Thoracic aorta (tissue), 2 donors: ENCODE measurements around the gene CDKL1. TPM values are rescaled to one million over a fixed set of nuclear protein-coding genes. Genes with fewer than 3 reads are reported as not detected.
"Not testable (repeated sequence)": the region's sequence is repeated elsewhere in the genome, so short reads cannot be mapped to it uniquely, and the experiment has no call there.

ENCODE experiments used
- ATAC-seq: fragments of 150-250 bp; one replicate; pipeline ENCODE4 v1.8.0; 2017; ENCODE audit warnings: low read depth; ENCODE audit not compliant: insufficient number of reproducible peaks, low FRiP score
- DNase-seq: peaks from one replicate; pipeline ENCODE4 v3.0.0-alpha.2; 2020; ENCODE audit warnings: low spot score
- H3K27ac ChIP-seq, 2 donors: fragments of 200-600 bp; sonication (generic); 1 replicate in 1 of 2; 2 replicates in 1 of 2; pipeline ENCODE4 v1.5.1; 2016; ENCODE audit warnings: mild to moderate bottlenecking in 2 of 2, moderate library complexity in 2 of 2
- H3K27me3 ChIP-seq: fragments of 200-600 bp; sonication (generic); replicated peaks from 2 replicates; pipeline ENCODE4 v1.6.0; 2016; ENCODE audit warnings: mild to moderate bottlenecking; ENCODE audit not compliant: insufficient read depth
- H3K36me3 ChIP-seq: fragments of 200-600 bp; sonication (generic); one replicate; pipeline ENCODE4 v1.5.1; 2016
- H3K4me1 ChIP-seq, 2 donors: fragments of 200-600 bp; sonication (generic); 1 replicate in 1 of 2; 2 replicates in 1 of 2; pipeline versions ENCODE4 v1.5.1 to v1.6.0; 2016; ENCODE audit warnings: low read depth in 2 of 2, mild to moderate bottlenecking in 1 of 2; ENCODE audit not compliant: control insufficient read depth in 1 of 2
- H3K4me3 ChIP-seq: fragments of 200-600 bp; sonication (generic); 2 replicates; pipeline ENCODE4 v1.5.1; 2016; ENCODE audit warnings: mild to moderate bottlenecking
- H3K9me3 ChIP-seq: fragments of 200-600 bp; sonication (generic); 2 replicates; pipeline ENCODE4 v1.5.1; 2016
- total RNA-seq, 2 donors: library from RNA; depleted of rRNA; stranded (reverse); fragments of >200 nt; gene quantifications; one replicate each; pipeline versions ENCODE4 v1.1.0 to v1.2.3, GENCODE V29; 2016
- TF ChIP-seq, protein P1 (sequence below): fragments of 200-600 bp; sonication (generic); IDR thresholded peaks from one replicate; pipeline ENCODE4 v1.5.1; 2019; ENCODE audit warnings: antibody characterized with exemption

CDKL1 gene
- total RNA-seq, 2 donors from 2014 or later: 2.8 to 8.1 TPM

DNA sequence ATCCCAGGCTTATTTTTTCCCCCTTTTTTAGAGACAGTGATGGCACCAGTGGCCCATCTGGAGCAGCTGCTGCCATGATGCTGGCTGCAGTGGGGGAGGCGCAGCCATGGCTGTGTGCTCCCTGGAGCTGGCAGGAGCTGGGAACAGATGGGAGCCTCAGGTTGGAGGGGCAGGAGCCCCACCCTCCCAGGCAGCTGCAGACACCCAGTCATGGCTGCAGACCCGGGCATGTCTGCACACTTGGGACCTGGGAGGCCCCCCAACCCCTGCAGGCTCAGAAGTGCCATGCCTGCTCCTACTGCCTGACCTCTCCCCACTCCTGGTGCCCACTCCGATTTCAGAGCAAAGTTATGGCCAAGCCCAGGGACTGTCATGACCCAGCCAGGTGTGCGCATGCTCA lies 25.1 kb downstream of the CDKL1 start:
- TF ChIP-seq, protein P1, sequence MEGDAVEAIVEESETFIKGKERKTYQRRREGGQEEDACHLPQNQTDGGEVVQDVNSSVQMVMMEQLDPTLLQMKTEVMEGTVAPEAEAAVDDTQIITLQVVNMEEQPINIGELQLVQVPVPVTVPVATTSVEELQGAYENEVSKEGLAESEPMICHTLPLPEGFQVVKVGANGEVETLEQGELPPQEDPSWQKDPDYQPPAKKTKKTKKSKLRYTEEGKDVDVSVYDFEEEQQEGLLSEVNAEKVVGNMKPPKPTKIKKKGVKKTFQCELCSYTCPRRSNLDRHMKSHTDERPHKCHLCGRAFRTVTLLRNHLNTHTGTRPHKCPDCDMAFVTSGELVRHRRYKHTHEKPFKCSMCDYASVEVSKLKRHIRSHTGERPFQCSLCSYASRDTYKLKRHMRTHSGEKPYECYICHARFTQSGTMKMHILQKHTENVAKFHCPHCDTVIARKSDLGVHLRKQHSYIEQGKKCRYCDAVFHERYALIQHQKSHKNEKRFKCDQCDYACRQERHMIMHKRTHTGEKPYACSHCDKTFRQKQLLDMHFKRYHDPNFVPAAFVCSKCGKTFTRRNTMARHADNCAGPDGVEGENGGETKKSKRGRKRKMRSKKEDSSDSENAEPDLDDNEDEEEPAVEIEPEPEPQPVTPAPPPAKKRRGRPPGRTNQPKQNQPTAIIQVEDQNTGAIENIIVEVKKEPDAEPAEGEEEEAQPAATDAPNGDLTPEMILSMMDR: no peak
- Histone ChIP-seq H3K27ac (no peak overlapping the region), H3K36me3 (no peaks in the 10 kb centered on the region), H3K4me3 (no peak overlapping the region), H3K9me3 (no peaks in the 10 kb centered on the region), H3K4me1 (no peaks in the 10 kb centered on the region), H3K27me3 (no peaks in the 10 kb centered on the region)
- DNase-seq (no peak), ATAC-seq (no peak)

DNA sequence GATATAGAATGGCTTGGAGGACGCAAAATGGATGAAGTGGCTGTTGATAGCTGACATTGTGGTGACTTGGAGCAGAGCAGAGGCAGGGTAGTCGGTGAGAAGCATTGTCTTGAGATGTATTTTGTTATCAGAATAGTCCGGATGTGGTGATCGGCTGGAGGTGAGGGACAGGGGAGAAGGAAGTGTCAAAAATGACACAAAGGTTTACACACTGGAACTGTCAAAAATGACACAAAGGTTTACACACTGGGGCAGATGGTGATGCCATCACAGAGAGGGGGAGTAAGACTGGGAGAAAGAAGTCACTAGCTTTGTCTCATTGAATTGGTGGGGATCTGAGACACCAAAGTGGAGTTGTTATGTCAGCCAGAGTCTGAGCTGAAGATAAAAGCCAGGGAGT lies 30.1 kb downstream of the CDKL1 start:
- Histone ChIP-seq H3K4me3 (no peak overlapping the region), H3K27ac (no peak overlapping the region), H3K4me1 (no peaks in the 10 kb centered on the region), H3K27me3 (no peaks in the 10 kb centered on the region), H3K36me3 (no peaks in the 10 kb centered on the region), H3K9me3 (no peaks in the 10 kb centered on the region)
- no peak for ATAC-seq
- TF ChIP-seq, protein P1: no peak
- no peak for DNase-seq

DNA sequence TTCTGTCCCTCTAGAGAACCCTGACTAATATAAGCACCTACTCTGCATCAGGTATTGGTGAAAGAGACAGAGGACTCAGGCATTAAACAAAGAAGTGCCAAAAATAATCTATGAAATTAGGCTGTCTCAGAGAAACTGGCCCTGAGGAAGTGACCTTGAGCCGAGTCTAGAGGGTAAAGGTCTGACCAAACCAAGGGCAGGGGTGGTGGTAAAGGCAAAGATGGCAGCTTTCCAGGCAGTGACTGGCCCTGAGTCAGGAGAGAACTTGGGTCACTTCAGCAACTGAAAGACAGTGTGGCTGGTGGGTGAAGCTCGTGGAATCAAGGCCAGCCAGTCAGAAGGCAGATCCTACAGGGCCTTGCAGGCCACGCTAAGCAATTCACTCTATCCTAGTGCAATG lies 30.6 kb downstream of the CDKL1 start:
- TF ChIP-seq, protein P1: no peak
- Histone ChIP-seq H3K4me1 (no peaks in the 10 kb centered on the region), H3K27me3 (no peaks in the 10 kb centered on the region), H3K27ac (no peak overlapping the region), H3K36me3 (no peaks in the 10 kb centered on the region), H3K9me3 (no peaks in the 10 kb centered on the region), H3K4me3 (no peak overlapping the region)
- DNase-seq (no peak), ATAC-seq (no peak)

DNA sequence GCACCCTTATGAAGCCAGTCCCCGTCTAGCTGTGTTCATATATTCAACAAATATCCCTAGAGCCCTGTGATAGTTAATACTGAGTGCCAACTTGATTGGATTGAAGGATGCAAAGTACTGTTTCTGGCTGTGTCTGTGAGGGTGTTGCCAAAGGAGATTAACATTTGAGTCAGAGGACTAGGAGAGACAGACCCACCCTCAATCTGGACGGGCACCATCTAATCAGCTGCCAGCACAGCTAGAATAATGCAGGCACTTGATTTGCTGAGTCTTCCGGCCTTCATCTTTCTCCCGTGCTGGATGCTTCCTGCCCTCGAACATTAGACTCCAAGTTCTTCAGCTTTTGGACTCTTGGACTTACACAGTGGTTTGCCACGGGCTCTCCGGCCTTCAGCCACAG lies 31.1 kb downstream of the CDKL1 start:
- not testable (repeated sequence) for H3K4me1 ChIP-seq, DNase-seq, H3K27me3 ChIP-seq, H3K4me3 ChIP-seq, ATAC-seq, H3K27ac ChIP-seq, H3K36me3 ChIP-seq, H3K9me3 ChIP-seq

DNA sequence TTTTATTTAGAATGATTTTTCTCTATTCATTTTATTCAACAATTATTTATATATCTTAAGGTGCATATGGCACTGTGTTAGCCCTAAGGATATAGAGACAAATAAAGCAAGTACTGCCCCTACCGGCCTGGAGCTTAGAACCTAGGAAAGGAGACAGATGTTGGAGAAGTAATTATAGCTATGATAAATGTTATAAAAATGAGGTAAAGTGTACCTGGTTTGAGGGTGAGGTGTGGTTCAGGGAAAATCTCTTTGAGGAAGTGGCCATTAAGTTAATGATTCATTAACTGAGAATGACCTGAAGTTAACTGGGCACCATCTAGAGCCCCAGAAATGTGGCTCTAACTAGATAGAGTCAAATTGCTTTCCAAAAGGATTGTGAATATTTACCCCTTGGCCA lies 31.9 kb downstream of the CDKL1 start:
- no peak overlapping the region for H3K4me3 ChIP-seq
- H3K27me3 ChIP-seq: no peaks in the 10 kb centered on the region
- H3K4me1 ChIP-seq: no peaks in the 10 kb centered on the region
- TF ChIP-seq, protein P1: no peak
- no peaks in the 10 kb centered on the region for H3K9me3 ChIP-seq
- DNase-seq (no peak), ATAC-seq (no peak)
- no peaks in the 10 kb centered on the region for H3K36me3 ChIP-seq
- H3K27ac ChIP-seq: no peak overlapping the region

DNA sequence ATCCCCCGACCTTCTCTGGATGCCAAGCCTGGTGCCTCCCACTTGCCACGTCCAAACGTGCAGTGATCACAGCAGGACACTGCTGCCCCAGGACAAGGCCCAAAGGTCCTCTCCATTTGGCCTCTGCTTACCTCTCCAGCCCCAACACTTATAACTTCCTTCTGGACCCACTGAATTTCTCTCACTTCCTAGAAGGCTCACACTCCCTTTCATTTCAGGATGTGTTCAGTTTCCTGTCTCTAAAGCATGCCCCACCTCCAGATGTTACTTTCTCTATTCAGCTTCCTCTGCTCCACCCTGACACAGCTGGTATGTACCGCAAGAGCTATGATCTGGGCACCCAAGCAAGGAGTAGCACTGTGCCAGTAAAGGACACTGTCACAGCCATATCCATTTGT lies 33.0 kb downstream of the CDKL1 start:
- no peaks in the 10 kb centered on the region for H3K4me1 ChIP-seq
- DNase-seq: no peak

More for the DNA sequence above, 33.0 kb downstream of the CDKL1 start:
- TF ChIP-seq, protein P1: no peak
- Histone ChIP-seq H3K27ac (peak overlapping the region in 1 of 2 donors; percentile 15), H3K27me3 (no peaks in the 10 kb centered on the region), H3K9me3 (no peaks in the 10 kb centered on the region), H3K36me3 (no peaks in the 10 kb centered on the region), H3K4me3 (peak overlapping the region; percentile 60)
- peak; percentile 20 for ATAC-seq
